Activated CD8-positive, alpha-beta memory T cell treated with anti-CD3 and anti-CD28 coated beads, Interleukin-2, amount 10 ng/mL, durations not matched to agents 7 days and 5 days (primary cell): ENCODE data around the gene SEC22A. TPM values are rescaled to one million over a fixed set of nuclear protein-coding genes. Genes with fewer than 3 reads are reported as not detected.

Experiments
- ATAC-seq: fragments of 150-1000 bp; cut with Tn5 transposase; one replicate; pipeline ENCODE4 v1.10.0; 2021; ENCODE audit warnings: moderate library complexity
- CTCF ChIA-PET: fragments of 350-600 bp; sonication (Branson Sonifier 250); formaldehyde crosslinking; loops from one replicate; lab custom pipeline; 2021; ENCODE audit warnings: antibody characterized with exemption; lab: Charles Lee
- DNase-seq: peaks from one replicate; pipeline ENCODE4 v3.0.0-alpha.2; 2020
- H3K27ac Mint-ChIP-seq: one replicate; pipeline ENCODE4 v1.8.0; 2021; ENCODE audit warnings: mild to moderate bottlenecking, mixed read lengths
- H3K27me3 Mint-ChIP-seq: one replicate; pipeline ENCODE4 v1.8.0; 2021; ENCODE audit warnings: mixed read lengths
- H3K36me3 Mint-ChIP-seq: one replicate; pipeline ENCODE4 v1.8.0; 2021; ENCODE audit warnings: mild to moderate bottlenecking, mixed read lengths
- H3K4me1 Mint-ChIP-seq: one replicate; pipeline ENCODE4 v1.8.0; 2021; ENCODE audit warnings: mixed read lengths
- H3K4me3 Mint-ChIP-seq: one replicate; pipeline ENCODE4 v1.8.0; 2021; ENCODE audit warnings: mild to moderate bottlenecking, moderate library complexity, mixed read lengths
- H3K9me3 Mint-ChIP-seq: one replicate; pipeline ENCODE4 v1.8.0; 2022; ENCODE audit warnings: low read depth, mixed read lengths
- microRNA-seq: library from miRNA; unstranded; fragments of <30 nt; microRNA quantifications from one replicate; pipeline ENCODE4 v1.2.0, GENCODE V29; 2022
- total RNA-seq, 2 experiments: library from RNA; stranded (reverse); gene quantifications; one replicate each; pipeline ENCODE4 v1.2.3, GENCODE V29; 2021

Gene SEC22A
- total RNA-seq, 2 experiments from 2014 or later = 14.5 to 15.2 TPM

- H3K9me3 Mint-ChIP-seq = no peaks in the 10 kb centered on the region
Measured at GRCh38 chr3:123314359-123315270, 112.9 kb downstream of the SEC22A start.

GRCh38 chr3:123315271-123315595 is 113.5 kb downstream of the SEC22A start:
- Mint-ChIP-seq H3K4me3 (no peak overlapping the region), H3K4me1 (no peaks in the 10 kb centered on the region), H3K27ac (no peak overlapping the region), H3K36me3 (no peaks in the 10 kb centered on the region), H3K9me3 (no peaks in the 10 kb centered on the region), H3K27me3 (peaks cover 23% of the 10 kb centered on the region)
- no peak for DNase-seq
- CTCF ChIA-PET = no interaction called here
- no peak for ATAC-seq

More at GRCh38 chr3:123314359-123315270, 112.9 kb downstream of the SEC22A start:
- ATAC-seq (no peak), DNase-seq (no peak)
- Mint-ChIP-seq H3K4me1 (no peaks in the 10 kb centered on the region), H3K27me3 (peaks cover 23% of the 10 kb centered on the region), H3K4me3 (no peak overlapping the region), H3K36me3 (no peaks in the 10 kb centered on the region), H3K27ac (no peak overlapping the region)
- CTCF ChIA-PET = no interaction called here

GRCh38 chr3:123317716-123318115 is 116.0 kb downstream of the SEC22A start:
- CTCF ChIA-PET = interaction anchor here (0.8 kb wide), 1 partner anchor 11 kb away, joined by 3 read pairs; no protein-coding TSS in a partner anchor
- H3K4me1 Mint-ChIP-seq = no peaks in the 10 kb centered on the region
- H3K27ac Mint-ChIP-seq = no peak overlapping the region
- no peaks in the 10 kb centered on the region for H3K9me3 Mint-ChIP-seq
- DNase-seq (no peak), ATAC-seq (no peak)
- peaks cover 26% of the 10 kb centered on the region for H3K27me3 Mint-ChIP-seq
- no peaks in the 10 kb centered on the region for H3K36me3 Mint-ChIP-seq
- H3K4me3 Mint-ChIP-seq = no peak overlapping the region

- DNase-seq (no peak), ATAC-seq (no peak)
- no peaks in the 10 kb centered on the region for H3K4me1 Mint-ChIP-seq
- no peak overlapping the region for H3K27ac Mint-ChIP-seq
- H3K9me3 Mint-ChIP-seq = no peaks in the 10 kb centered on the region
- CTCF ChIA-PET = interaction anchor here (0.8 kb wide), 1 partner anchor 12 kb away, joined by 3 read pairs; no protein-coding TSS in a partner anchor
- H3K4me3 Mint-ChIP-seq = no peak overlapping the region
- peaks cover 21% of the 10 kb centered on the region for H3K27me3 Mint-ChIP-seq
- no peaks in the 10 kb centered on the region for H3K36me3 Mint-ChIP-seq
Measured at GRCh38 chr3:123318374-123318773, 116.6 kb downstream of the SEC22A start.

GRCh38 chr3:123319760-123320159 is 118.0 kb downstream of the SEC22A start:
- H3K27me3 Mint-ChIP-seq = peaks cover 20% of the 10 kb centered on the region
- H3K4me1 Mint-ChIP-seq = no peaks in the 10 kb centered on the region
- H3K9me3 Mint-ChIP-seq = no peaks in the 10 kb centered on the region
- CTCF ChIA-PET = interaction anchor here (0.6 to 1.1 kb wide), 2 partner anchors 10 to 12 kb away, joined by 3 to 4 read pairs; no protein-coding TSS in a partner anchor
- no peak overlapping the region for H3K4me3 Mint-ChIP-seq
- DNase-seq (no peak), ATAC-seq (no peak)
- no peaks in the 10 kb centered on the region for H3K36me3 Mint-ChIP-seq
- no peak overlapping the region for H3K27ac Mint-ChIP-seq

GRCh38 chr3:123320221-123320620 is 118.5 kb downstream of the SEC22A start:
- ATAC-seq (no peak), DNase-seq (no peak)
- no peaks in the 10 kb centered on the region for H3K4me1 Mint-ChIP-seq
- no peak overlapping the region for H3K4me3 Mint-ChIP-seq
- H3K9me3 Mint-ChIP-seq = no peaks in the 10 kb centered on the region
- CTCF ChIA-PET = interaction anchor here (0.6 to 1.1 kb wide), 2 partner anchors 9 to 13 kb away, joined by 3 to 4 read pairs; no protein-coding TSS in a partner anchor
- peaks cover 16% of the 10 kb centered on the region for H3K27me3 Mint-ChIP-seq
- H3K36me3 Mint-ChIP-seq = no peaks in the 10 kb centered on the region
- H3K27ac Mint-ChIP-seq = no peak overlapping the region

GRCh38 chr3:123321806-123322205 is 120.1 kb downstream of the SEC22A start:
- no peaks in the 10 kb centered on the region for H3K36me3 Mint-ChIP-seq
- no peaks in the 10 kb centered on the region for H3K9me3 Mint-ChIP-seq
- ATAC-seq (no peak), DNase-seq (no peak)
- H3K27ac Mint-ChIP-seq = no peak overlapping the region
- CTCF ChIA-PET = interaction anchor here (1.0 kb wide), 1 partner anchor 18 kb away, joined by 3 read pairs; no protein-coding TSS in a partner anchor
- peaks cover 6% of the 10 kb centered on the region for H3K27me3 Mint-ChIP-seq
- H3K4me1 Mint-ChIP-seq = no peaks in the 10 kb centered on the region
- H3K4me3 Mint-ChIP-seq = no peak overlapping the region

- DNase-seq = no peak
- CTCF ChIA-PET = no interaction called here
- Mint-ChIP-seq H3K27me3 (peaks cover 3% of the 10 kb centered on the region), H3K27ac (no peak overlapping the region), H3K4me1 (no peaks in the 10 kb centered on the region), H3K9me3 (no peaks in the 10 kb centered on the region), H3K4me3 (no peak overlapping the region), H3K36me3 (no peaks in the 10 kb centered on the region)
- ATAC-seq = no peak
Measured at GRCh38 chr3:123322866-123323265, 121.1 kb downstream of the SEC22A start.

Small RNA genes lying within 50 kb of the gene (microRNA-seq; reads per million reads assigned to microRNA genes)
- gene MIR7110 = not detected

Other genes starting within 250 kb of the SEC22A start
- gene SEMA5B, start 174.2 kb upstream of the SEC22A start, total RNA-seq = not detected
- gene PDIA5, start 134.9 kb upstream of the SEC22A start, total RNA-seq = 10 to 100 TPM in 1 of 2 experiments, 1 to 10 TPM in 1; 9.4 to 11.1 TPM
- gene ADCY5, start 247.1 kb downstream of the SEC22A start, total RNA-seq = not detected